T-helper 17 cell (primary cell): ENCODE measurements around the gene GPRC5C. TPM values are rescaled to one million over a fixed set of nuclear protein-coding genes. Genes with fewer than 3 reads are reported as not detected.
A peak's percentile ranks its signal among the peaks of the same experiment; 100 is the strongest.

Experiments
- ATAC-seq: fragments of 150-1000 bp; cut with Tn5 transposase; 2 replicates; pipeline ENCODE4 v1.10.0; 2021; ENCODE audit warnings: mild to moderate bottlenecking, moderate library complexity
- DNase-seq, 3 donors: peaks; one replicate each; pipeline versions ENCODE4 v3.0.0 to v3.0.0-alpha.2; 2020 to 2021
- H3K9me3 ChIP-seq: one replicate; pipeline ENCODE4 v1.7.0; 2013; ENCODE audit warnings: low read length, mild to moderate bottlenecking; ENCODE audit not compliant: control insufficient read depth, poor library complexity, severe bottlenecking
- H3K27ac Mint-ChIP-seq: one replicate; pipeline ENCODE4 v1.8.0; 2022; ENCODE audit warnings: mild to moderate bottlenecking, moderate library complexity, mixed read lengths
- H3K27me3 Mint-ChIP-seq: one replicate; pipeline ENCODE4 v1.8.0; 2022; ENCODE audit warnings: mixed read lengths
- H3K36me3 Mint-ChIP-seq: one replicate; pipeline ENCODE4 v1.8.0; 2022; ENCODE audit warnings: low read depth, mixed read lengths
- H3K4me1 Mint-ChIP-seq: one replicate; pipeline ENCODE4 v1.8.0; 2022; ENCODE audit warnings: mild to moderate bottlenecking, mixed read lengths
- H3K4me3 Mint-ChIP-seq: one replicate; pipeline ENCODE4 v1.8.0; 2022; ENCODE audit warnings: mild to moderate bottlenecking, moderate library complexity, mixed read lengths
- total RNA-seq, 4 donors: library from RNA in 2 of 4; stranded (reverse) in 2 of 4; gene quantifications; one replicate each; pipeline ENCODE4 v1.2.3 and lab custom pipeline; 2022 to 2026

GPRC5C gene
- total RNA-seq, 2 donors from 2014 or later, result 0.18 TPM; not detected in 1

DNA sequence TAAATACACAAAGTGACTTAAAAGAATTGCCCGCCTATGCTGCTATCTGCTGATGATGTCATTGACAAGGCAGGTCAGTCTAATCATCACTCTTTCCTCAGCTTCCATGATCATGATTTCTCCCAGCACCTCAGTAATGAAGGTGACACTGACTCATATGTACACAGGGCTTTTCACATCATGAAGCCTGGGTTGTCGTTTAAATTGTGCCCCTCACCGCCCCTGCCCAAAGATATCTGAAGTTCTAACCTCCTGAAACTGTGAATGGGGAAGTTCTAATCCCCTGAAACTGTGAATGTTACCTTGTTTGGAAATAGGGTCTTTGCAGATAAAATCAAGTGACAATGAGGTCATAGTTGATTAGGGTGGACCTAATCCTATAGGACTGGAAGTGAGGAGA is 17.4 kb upstream of the GPRC5C start:
- no peaks in the 10 kb centered on the region for H3K9me3 ChIP-seq
- Mint-ChIP-seq H3K4me3 (no peak overlapping the region), H3K27ac (no peak overlapping the region), H3K27me3 (peaks cover 44% of the 10 kb centered on the region), H3K36me3 (no peaks in the 10 kb centered on the region), H3K4me1 (peaks cover 2% of the 10 kb centered on the region)
- ATAC-seq, result no peak
- DNase-seq, result no peak

DNA sequence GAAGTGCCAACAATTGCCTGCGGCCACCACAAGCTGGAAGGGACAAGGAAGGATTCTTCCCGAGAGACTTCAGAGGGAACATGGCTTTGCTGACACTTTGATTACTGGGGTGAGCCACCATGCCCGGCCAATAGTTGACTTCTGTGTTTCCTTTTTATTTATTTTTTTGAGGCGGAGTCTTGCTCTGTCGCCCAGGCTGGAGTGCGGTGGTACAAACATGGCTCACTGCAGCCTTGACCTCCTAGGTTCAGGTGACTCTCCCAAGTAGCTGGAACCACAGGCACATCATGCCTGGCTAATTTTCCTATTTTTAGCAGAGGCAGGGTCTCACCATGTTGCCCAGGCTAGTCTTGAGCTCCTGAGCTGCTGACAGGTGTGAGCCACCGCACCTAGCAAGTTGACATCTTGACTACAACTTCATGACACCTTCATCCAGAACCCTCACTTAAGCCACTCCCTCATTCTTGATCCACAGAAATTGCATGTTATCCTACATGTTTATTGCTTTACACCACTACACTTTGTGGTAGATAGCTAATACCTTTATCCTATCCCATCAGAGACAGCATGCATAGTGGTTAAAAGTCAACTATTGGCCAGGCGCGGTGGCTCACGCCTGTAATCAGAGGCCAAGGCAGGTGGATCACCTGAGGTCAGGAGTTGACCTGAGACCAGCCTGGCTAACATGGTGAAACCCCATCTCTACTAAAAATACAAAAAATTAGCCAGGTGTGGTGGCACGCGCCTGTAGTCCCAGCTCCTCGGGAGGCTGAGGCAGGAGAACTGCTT is 16.1 kb upstream of the GPRC5C start:
- no peak overlapping the region for H3K27ac Mint-ChIP-seq
- peaks cover 4% of the 10 kb centered on the region for H3K4me1 Mint-ChIP-seq
- H3K27me3 Mint-ChIP-seq, result peaks cover 49% of the 10 kb centered on the region
- H3K4me3 Mint-ChIP-seq, result no peak overlapping the region
- ATAC-seq (no peak), DNase-seq (no peak)
- no peaks in the 10 kb centered on the region for H3K36me3 Mint-ChIP-seq
- no peaks in the 10 kb centered on the region for H3K9me3 ChIP-seq

DNA sequence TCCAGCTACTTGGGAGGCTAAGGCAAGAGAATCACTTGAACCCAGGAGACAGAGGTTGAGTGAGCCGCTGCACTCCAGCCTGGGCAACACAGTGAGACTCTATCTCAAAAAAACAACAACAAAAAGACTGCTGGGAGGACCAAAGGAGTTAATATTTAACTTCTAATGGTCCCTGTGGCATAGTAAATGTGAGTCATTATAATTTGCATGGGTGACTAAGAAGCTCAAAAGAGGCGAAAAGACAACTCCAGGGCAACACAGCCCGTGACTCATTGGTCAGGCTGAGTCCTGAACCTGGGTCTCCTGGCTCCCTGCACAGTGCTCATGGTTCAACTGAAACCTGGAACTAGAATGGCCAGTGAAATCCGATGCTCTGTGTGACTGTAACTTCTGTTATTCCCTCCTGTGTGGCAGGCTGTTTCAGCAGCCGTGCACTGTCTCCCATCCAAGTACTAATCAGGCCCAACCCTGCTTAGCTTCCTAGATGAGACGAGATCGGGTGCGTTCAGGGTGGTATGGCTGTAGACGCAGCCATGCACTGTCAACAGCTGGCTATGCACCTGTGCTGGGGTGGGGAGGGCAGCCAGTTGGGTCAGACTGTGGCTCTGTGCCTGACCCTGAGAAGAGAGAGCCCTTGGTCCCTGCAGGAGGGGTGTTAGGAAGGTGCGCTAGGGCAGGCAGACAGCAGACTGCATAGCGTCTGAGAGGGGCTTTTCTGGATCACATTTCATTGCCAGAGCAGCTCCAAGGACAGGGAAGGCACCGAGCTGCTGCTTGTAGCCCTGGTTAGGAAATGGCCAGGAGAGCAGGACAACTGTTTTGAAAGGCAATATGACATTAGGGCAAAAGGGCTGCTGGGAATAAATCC is 14.5 kb upstream of the GPRC5C start:
- peaks cover 47% of the 10 kb centered on the region for H3K27me3 Mint-ChIP-seq
- no peak overlapping the region for H3K27ac Mint-ChIP-seq
- H3K9me3 ChIP-seq, result no peaks in the 10 kb centered on the region
- no peak for DNase-seq
- H3K4me1 Mint-ChIP-seq, result peaks cover 4% of the 10 kb centered on the region
- no peak for ATAC-seq
- H3K4me3 Mint-ChIP-seq, result no peak overlapping the region
- no peaks in the 10 kb centered on the region for H3K36me3 Mint-ChIP-seq

DNA sequence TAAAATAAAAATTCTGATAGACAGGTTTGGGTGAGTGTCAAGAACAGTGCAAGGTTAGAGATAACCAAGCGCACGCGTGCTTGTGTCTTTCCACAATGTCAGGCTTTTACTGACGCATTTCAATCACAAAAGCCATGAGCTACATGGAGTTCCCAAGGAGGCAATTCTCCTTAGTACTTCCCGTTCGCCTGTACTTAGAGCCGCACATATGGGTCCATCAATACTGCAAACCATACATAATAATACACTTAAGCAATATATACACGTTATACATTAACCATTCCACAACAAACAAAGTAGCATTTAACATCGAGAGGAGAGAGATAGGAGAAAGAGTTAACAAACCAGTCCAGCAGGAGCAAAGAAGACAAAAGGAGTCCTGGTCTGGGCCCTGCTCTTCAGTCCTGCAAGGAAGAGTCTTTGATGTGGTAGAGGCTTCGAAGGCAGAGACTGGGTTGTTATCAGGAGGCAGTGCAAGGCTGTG is 11.9 kb upstream of the GPRC5C start:
- no peaks in the 10 kb centered on the region for H3K36me3 Mint-ChIP-seq
- peaks cover 51% of the 10 kb centered on the region for H3K27me3 Mint-ChIP-seq
- DNase-seq (no peak), ATAC-seq (no peak)
- H3K27ac Mint-ChIP-seq, result no peak overlapping the region
- peaks cover 4% of the 10 kb centered on the region for H3K4me1 Mint-ChIP-seq
- no peaks in the 10 kb centered on the region for H3K9me3 ChIP-seq
- no peak overlapping the region for H3K4me3 Mint-ChIP-seq

DNA sequence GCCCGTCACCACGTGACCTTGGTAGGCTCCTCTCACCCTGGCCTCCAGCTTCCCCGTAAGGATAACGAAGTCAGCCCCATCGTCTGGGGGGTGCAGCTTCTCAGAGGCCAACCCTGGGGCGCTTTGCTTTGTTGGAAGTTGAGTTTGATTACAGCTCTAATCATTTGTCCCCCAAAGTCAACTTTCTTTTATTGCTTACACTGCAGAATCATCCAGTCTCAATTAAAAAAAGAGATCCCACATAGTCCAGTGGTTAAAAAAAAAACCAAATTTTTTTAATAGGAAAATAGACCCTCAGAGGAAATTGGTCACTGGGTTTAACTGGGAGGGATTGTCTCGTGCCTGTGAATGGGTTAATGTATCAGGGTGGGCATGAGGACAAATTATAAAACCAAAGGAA is 7.8 kb upstream of the GPRC5C start:
- no peak for ATAC-seq
- H3K27me3 Mint-ChIP-seq, result peaks cover 58% of the 10 kb centered on the region

DNA sequence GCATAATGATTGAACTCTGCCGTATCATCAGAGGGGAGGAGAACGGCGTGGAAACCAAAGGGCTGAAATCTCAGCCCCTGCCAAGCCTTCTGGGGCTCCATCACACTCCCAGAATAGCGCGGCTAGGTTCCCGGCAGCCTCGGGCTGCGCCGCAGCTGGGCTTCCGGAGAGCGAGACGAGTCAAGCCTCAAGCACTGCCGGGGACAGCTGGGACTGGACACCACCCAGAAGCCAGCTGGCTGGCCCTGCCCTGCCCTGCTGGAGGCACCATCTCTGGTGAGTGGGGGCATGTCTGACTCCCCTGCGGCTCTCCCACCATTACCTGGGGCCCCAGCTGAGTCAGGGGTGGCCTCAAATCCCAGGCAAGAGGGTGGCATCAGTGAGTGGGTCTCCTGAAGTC is 7.2 kb upstream of the GPRC5C start:
- Mint-ChIP-seq H3K27me3 (peaks cover 62% of the 10 kb centered on the region), H3K4me1 (peaks cover 2% of the 10 kb centered on the region), H3K36me3 (no peaks in the 10 kb centered on the region), H3K27ac (peak overlapping the region; percentile 59), H3K4me3 (no peak overlapping the region)
- DNase-seq, result no peak
- H3K9me3 ChIP-seq, result no peaks in the 10 kb centered on the region
- no peak for ATAC-seq

More for the DNA sequence above, 7.8 kb upstream of the GPRC5C start:
- DNase-seq, result no peak
- no peak overlapping the region for H3K4me3 Mint-ChIP-seq
- no peaks in the 10 kb centered on the region for H3K9me3 ChIP-seq
- no peaks in the 10 kb centered on the region for H3K36me3 Mint-ChIP-seq
- H3K27ac Mint-ChIP-seq, result no peak overlapping the region
- peaks cover 4% of the 10 kb centered on the region for H3K4me1 Mint-ChIP-seq

DNA sequence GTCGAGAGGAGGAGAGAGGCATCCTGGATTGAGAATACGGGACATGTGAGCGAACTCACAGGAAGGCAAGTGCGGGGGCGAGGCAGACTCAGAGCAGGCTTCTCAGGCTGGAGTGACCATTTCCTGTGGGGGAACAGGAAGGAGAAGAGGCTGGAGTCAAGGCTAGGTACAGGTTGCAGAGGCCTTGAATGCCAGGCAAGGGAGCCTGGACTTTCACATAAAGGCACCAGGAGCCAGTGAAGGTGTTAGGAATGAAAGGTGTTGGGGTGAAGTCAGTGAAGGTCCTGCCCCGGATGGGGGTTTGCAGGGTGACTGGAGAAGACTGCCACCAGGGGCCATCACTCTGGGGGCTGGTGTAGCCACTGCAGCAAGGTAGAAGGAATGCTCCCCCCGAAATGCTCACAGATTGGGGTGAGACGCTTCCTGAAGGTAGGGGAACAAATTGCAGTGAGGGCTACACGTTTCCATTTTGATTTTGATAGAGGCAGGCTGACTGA is 5.3 kb upstream of the GPRC5C start:
- H3K27ac Mint-ChIP-seq, result no peak overlapping the region
- H3K27me3 Mint-ChIP-seq, result peaks cover 53% of the 10 kb centered on the region
- ATAC-seq, result no peak

DNA sequence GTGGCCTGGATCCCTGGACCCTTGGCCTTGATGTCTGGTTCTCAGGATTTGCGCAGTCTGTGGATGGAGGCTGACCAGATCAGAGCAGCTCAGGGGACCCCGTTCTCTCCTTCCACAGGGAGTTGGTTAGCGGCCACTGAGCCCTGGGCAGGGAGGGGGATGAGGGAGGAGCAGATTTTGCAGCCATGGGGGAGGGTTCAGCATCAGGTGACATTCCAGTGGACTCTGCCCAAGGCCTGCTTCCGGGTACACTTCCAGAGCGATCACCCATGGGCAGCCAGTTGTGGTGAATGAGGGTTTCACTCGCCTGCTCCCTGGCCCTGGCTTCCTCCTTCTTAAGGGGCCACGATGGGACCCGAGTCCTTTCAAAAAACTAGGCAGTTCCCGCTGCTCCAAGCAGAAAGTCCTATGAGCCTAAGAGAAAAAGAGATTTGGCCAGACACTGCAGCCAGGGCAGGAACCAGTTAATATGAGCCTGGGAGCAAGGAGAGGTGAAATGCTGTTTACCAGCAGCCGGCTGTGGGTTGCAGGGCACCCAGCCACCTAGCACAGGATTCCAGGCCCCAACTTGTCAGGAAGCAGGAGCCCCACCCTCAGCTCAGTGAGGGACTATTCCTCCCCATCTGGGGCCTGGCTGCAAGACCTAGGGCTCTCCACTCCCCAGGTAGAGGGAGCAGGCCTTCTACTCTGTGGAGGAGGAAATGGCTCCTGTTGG is 4.7 kb upstream of the GPRC5C start:
- no peaks in the 10 kb centered on the region for H3K9me3 ChIP-seq
- H3K4me1 Mint-ChIP-seq, result peaks cover 3% of the 10 kb centered on the region
- no peaks in the 10 kb centered on the region for H3K36me3 Mint-ChIP-seq
- H3K27ac Mint-ChIP-seq, result no peak overlapping the region
- ATAC-seq (no peak), DNase-seq (no peak)
- no peak overlapping the region for H3K4me3 Mint-ChIP-seq
- H3K27me3 Mint-ChIP-seq, result peaks cover 53% of the 10 kb centered on the region

More for the DNA sequence above, 5.3 kb upstream of the GPRC5C start:
- DNase-seq, result no peak
- H3K4me3 Mint-ChIP-seq, result no peak overlapping the region
- H3K4me1 Mint-ChIP-seq, result peaks cover 3% of the 10 kb centered on the region
- H3K9me3 ChIP-seq, result no peaks in the 10 kb centered on the region
- no peaks in the 10 kb centered on the region for H3K36me3 Mint-ChIP-seq

DNA sequence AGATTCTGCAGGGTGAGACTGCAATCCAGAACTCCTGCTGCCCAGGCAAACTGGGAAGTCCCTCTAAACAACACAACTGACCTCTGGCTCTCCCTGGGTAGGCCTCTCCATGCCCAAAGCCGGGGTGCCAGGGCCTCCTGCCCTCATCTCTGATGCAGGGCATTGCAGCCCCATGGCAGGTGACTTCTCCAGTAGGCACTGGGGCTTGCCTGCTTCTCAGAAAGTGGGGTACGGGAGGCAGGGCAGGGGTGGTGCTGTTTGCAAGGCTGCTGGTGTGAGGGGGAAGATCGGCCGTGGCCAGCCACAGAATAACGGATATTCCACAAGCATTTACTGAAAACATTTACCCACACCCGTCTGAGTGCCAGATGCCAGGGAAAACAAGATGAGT is 4.1 kb upstream of the GPRC5C start:
- Mint-ChIP-seq H3K27ac (no peak overlapping the region), H3K27me3 (peaks cover 47% of the 10 kb centered on the region), H3K4me3 (no peak overlapping the region), H3K36me3 (no peaks in the 10 kb centered on the region), H3K4me1 (peaks cover 3% of the 10 kb centered on the region)
- ATAC-seq, result no peak
- H3K9me3 ChIP-seq, result no peaks in the 10 kb centered on the region
- no peak for DNase-seq

DNA sequence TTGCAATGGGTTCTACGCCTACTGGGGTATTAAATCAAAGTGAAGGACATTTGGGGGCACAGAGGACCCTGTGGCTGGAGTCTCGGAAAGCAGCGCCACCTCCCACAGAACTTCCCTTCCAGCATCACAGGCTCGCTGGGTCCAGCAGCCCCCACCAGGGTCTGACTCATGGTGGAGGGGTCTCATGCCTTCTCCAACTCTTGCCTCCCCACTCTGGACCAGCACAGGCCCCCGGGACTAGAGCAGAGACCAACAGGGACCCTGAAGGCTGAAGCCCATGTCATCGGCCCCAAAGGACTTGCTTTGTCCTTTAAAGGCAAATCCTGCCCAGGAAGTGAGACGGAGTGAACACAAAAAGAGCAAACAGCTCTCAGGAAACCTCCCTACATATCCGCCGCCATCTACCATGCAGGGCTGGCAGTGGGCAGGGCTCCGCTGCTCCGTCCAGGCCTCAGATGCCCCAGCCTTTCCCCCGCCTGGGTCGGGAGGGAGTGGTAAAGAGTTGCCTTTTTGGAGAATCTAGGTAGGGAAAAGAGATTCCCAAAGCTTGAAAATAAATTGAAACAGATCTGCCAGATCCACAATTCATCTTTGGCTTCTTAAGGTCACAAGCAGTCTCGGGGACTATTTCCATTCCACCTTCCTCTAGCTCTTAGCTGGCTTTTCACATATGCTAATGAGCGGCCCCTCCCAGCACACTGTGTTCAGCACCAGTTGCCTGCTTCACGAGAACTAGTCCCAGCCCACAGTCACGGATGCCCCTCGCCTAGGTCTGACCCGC is 2.1 kb upstream of the GPRC5C start:
- no peak for DNase-seq
- Mint-ChIP-seq H3K4me1 (peaks cover 3% of the 10 kb centered on the region), H3K36me3 (peaks cover 4% of the 10 kb centered on the region), H3K27ac (no peak overlapping the region), H3K27me3 (peaks cover 45% of the 10 kb centered on the region), H3K4me3 (peak overlapping the region; percentile 49)
- no peak for ATAC-seq
- H3K9me3 ChIP-seq, result no peaks in the 10 kb centered on the region

DNA sequence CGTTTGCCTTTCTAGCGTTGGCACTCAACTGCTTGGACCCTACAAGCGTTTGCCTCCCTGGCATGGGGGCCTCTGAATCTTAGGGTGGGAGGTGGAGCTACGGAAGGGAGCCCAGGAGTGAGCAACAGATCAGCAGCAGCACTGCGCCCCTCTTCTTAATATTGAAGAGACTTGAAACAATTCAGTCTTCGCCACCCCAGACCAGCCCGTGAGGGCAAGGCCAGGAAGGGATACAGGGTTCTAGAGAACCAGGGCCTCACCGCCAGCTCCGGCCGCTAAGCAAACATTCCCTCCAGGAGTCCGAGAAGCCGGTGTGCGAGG is 1.5 kb upstream of the GPRC5C start:
- peaks cover 3% of the 10 kb centered on the region for H3K4me1 Mint-ChIP-seq
- H3K27ac Mint-ChIP-seq, result no peak overlapping the region
- H3K9me3 ChIP-seq, result no peaks in the 10 kb centered on the region
- DNase-seq (no peak), ATAC-seq (no peak)
- peak overlapping the region; percentile 49 for H3K4me3 Mint-ChIP-seq
- H3K36me3 Mint-ChIP-seq, result peaks cover 4% of the 10 kb centered on the region
- peaks cover 43% of the 10 kb centered on the region for H3K27me3 Mint-ChIP-seq

DNA sequence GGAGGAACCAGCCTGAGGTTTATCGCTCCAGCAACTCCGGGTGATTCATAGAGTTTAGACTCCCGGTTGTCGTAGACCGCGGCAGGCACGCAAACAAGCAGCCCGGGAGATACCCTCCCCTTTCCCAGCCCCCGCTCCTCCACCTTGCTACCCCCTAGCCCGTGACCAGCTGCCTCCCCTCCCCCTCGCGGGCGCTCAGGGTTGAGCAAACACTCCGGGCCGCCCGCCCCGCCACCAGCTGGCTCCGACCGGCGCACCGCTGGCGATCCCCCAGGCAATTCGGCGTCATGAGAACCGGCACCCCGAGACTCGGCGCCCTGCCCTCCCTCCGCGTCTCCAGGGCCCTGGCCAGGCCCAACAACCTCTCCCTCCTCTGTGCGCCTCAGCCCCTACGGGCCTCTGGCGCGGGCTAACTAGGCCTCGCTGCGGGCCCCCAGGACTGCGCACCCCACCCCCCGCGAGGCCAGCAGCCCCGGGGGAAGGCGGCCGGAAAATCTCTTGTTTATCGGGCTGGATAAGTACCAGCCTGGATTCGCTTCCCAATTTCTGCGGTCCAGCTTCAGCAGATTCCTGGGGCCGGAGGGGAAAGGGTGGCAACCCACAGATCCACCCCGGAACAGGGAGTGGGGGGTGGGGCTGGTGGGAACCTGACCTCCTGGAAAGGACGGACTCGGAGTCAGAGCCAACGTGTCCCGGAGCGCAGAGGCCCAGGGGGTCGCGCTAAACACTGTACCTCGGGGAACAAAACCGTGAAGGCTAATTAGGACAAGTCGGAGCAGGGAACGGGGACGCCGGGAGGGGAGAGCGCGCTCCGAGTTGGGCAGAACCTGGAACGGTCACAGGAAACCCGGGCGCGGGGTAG is 951 bp upstream of the GPRC5C start:
- Mint-ChIP-seq H3K27me3 (peaks cover 43% of the 10 kb centered on the region), H3K27ac (no peak overlapping the region), H3K4me1 (peaks cover 3% of the 10 kb centered on the region), H3K4me3 (peak overlapping the region; percentile 69), H3K36me3 (peaks cover 4% of the 10 kb centered on the region)
- H3K9me3 ChIP-seq, result no peaks in the 10 kb centered on the region
- no peak for DNase-seq
- ATAC-seq, result no peak
